ENCODE measurements around the gene ZBTB39. TPM values are rescaled to one million over a fixed set of nuclear protein-coding genes. Genes with fewer than 3 reads are reported as not detected.

The ZBTB39 gene
- total RNA-seq, 4 donors from 2014 or later: 5.2 to 6.1 (median 6.1) TPM

DNA sequence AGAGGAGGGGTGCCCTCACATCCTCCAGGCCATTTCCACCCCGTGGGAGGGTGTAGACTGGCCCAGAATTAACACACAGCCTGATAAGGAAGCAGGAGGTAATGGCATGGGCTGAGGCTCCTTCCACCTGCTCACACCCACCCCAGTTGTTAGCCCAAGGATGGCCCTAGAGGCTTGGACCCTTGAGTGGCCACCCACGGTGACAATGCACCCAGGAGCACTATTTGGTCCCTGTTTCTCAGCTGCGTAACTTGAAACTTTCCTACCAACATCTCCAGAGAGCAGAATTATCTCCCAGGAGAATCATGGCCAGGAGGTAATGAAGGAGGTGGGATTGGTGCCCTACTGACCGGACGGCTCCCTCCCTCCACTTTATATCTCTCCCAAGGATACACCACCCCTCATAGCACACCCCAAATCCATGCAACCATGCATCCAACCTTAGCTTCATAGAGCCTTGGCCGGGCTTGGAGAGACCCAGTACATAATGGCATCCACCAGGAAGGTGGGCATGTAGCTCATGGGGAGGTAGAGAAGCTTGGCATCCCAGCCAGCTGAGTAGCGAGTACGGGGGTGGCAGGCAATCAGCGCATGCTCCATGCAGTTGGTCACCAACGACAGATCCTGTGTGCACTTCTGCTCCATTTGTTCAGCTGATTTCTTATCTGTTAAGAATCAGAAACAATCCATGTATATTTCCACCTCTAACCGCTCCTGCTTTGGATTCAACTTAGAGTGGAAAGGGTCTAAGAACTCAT, 54.6 kb downstream of the ZBTB39 start:
- H3K4me3 ChIP-seq (ENCODE audit: low read depth, poor library complexity, severe bottlenecking): no peak overlapping the region
- intact Hi-C loops (cut with DNase I; ENCODE audit: low total_unique reads): no loop called here
- DNase-seq (ENCODE audit: low spot score in 2 of 2): no peak
- 89 to 91% methylated on average over 11 of the region's 11 CpGs for WGBS, 2 donors
- no peak for TF ChIP-seq POLR2A (IDR thresholded peaks at IDR 0.05)
- TF ChIP-seq, protein P1, sequence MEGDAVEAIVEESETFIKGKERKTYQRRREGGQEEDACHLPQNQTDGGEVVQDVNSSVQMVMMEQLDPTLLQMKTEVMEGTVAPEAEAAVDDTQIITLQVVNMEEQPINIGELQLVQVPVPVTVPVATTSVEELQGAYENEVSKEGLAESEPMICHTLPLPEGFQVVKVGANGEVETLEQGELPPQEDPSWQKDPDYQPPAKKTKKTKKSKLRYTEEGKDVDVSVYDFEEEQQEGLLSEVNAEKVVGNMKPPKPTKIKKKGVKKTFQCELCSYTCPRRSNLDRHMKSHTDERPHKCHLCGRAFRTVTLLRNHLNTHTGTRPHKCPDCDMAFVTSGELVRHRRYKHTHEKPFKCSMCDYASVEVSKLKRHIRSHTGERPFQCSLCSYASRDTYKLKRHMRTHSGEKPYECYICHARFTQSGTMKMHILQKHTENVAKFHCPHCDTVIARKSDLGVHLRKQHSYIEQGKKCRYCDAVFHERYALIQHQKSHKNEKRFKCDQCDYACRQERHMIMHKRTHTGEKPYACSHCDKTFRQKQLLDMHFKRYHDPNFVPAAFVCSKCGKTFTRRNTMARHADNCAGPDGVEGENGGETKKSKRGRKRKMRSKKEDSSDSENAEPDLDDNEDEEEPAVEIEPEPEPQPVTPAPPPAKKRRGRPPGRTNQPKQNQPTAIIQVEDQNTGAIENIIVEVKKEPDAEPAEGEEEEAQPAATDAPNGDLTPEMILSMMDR (IDR thresholded peaks at IDR 0.05): no peak

DNA sequence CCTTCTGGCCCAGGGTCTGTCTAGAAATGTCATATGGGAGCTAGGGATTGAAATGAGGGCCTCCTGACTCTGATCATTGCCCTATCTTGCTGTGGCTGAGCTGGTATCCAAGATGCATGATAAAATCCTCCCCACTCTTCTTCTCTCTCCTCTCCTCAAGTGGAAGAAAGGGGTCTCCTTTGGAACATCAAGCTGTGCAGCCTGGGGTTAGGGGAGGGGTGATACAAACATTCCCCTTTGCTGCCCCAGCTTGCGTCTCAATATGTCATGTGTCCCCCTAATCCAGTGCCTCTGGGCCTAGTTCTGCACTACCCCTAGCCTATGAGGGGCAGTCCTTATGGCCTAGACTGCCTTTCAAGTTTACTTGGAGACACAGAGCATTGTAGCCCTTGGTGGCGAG, 57.5 kb downstream of the ZBTB39 start:
- DNase-seq (ENCODE audit: low spot score in 2 of 2): no peak
- H3K4me3 ChIP-seq (ENCODE audit: low read depth, poor library complexity, severe bottlenecking): no peak overlapping the region
- intact Hi-C loops (cut with DNase I; ENCODE audit: low total_unique reads): no loop called here
- 96 to 100% methylated on average over 2 of the region's 2 CpGs for WGBS, 2 donors
- TF ChIP-seq POLR2A (IDR thresholded peaks at IDR 0.05): no peak
- TF ChIP-seq, protein P1 (IDR thresholded peaks at IDR 0.05): no peak

Other genes starting within 250 kb of the ZBTB39 start
- 1 to 10 TPM in 2 of 4 donors, under 1 TPM in 2; 0.27 to 1.3 (median 0.83) TPM for gene HSD17B6, start 243.2 kb downstream of the ZBTB39 start, total RNA-seq
- gene SDR9C7, start 72.1 kb downstream of the ZBTB39 start, total RNA-seq: 100 to 1,000 TPM in 2 of 4 donors, 10 to 100 TPM in 2; 71.0 to 161 (median 105) TPM
- 1 to 10 TPM in 2 of 4 donors, under 1 TPM in 2; 0.84 to 4.7 (median 1.0) TPM for gene RDH16, start 48.9 kb downstream of the ZBTB39 start, total RNA-seq
- gene TAC3, start 10.0 kb upstream of the ZBTB39 start, total RNA-seq: under 1 TPM in 1 of 4 donors, not detected in 3; 0.46 TPM
- 1 to 10 TPM in 1 of 4 donors, under 1 TPM in 2, not detected in 1; 0.30 to 2.0 (median 0.39) TPM for gene MYO1A, start 43.6 kb upstream of the ZBTB39 start, total RNA-seq
- 1 to 10 TPM; 7.0 to 9.2 (median 7.9) TPM for gene NEMP1, start 72.2 kb upstream of the ZBTB39 start, total RNA-seq
- gene NAB2, start 82.6 kb upstream of the ZBTB39 start, total RNA-seq: 10 to 100 TPM; 44.1 to 89.6 (median 64.6) TPM
- gene STAT6, start 104.8 kb upstream of the ZBTB39 start, total RNA-seq: 100 to 1,000 TPM; 105 to 210 (median 129) TPM
- gene LRP1, start 121.9 kb upstream of the ZBTB39 start, total RNA-seq: 100 to 1,000 TPM in 2 of 4 donors, 10 to 100 TPM in 2; 93.4 to 156 (median 101) TPM
- gene LRP1-AS, start 141.1 kb upstream of the ZBTB39 start, total RNA-seq: not detected
- gene NXPH4, start 210.2 kb upstream of the ZBTB39 start, total RNA-seq: 10 to 100 TPM; 18.4 to 21.3 (median 19.9) TPM
- 10 to 100 TPM; 62.4 to 71.8 (median 67.4) TPM for gene SHMT2, start 223.2 kb upstream of the ZBTB39 start, total RNA-seq
- 1 to 10 TPM in 2 of 4 donors, under 1 TPM in 2; 0.71 to 3.8 (median 1.5) TPM for gene STAC3, start 244.6 kb upstream of the ZBTB39 start, total RNA-seq

All from lower leg skin (tissue), 4 donors.